Spinal cord (tissue), 10 donors: ENCODE results near the gene NHLRC4. TPM values are rescaled to one million over a fixed set of nuclear protein-coding genes. Genes with fewer than 3 reads are reported as not detected.
A peak's percentile ranks its signal among the peaks of the same experiment; 100 is the strongest.

Source experiments
- DNase-seq, 6 donors: peaks; one replicate each; pipeline versions ENCODE4 v3.0.0 to v3.0.0-alpha.2; 2013 to 2015; ENCODE audit warnings: low spot score in 6 of 6, low read depth in 4 of 6
- H3K27ac ChIP-seq: one replicate; pipeline ENCODE4 v1.5.1; 2013; ENCODE audit warnings: low read depth, low read length, control low read depth
- H3K27me3 ChIP-seq: one replicate; pipeline ENCODE4 v1.6.1; 2013; ENCODE audit warnings: low read length; ENCODE audit not compliant: control insufficient read depth, insufficient read depth
- H3K36me3 ChIP-seq: one replicate; pipeline ENCODE4 v1.6.1; 2013; ENCODE audit warnings: low read length; ENCODE audit not compliant: control insufficient read depth, insufficient read depth
- H3K4me1 ChIP-seq: one replicate; pipeline ENCODE4 v1.6.1; 2013; ENCODE audit warnings: low read length; ENCODE audit not compliant: control insufficient read depth, insufficient read depth
- H3K4me3 ChIP-seq: one replicate; pipeline ENCODE4 v1.5.1; 2013; ENCODE audit warnings: low read depth, low read length, control low read depth
- H3K9me3 ChIP-seq: one replicate; pipeline ENCODE4 v1.6.1; 2013; ENCODE audit warnings: low read length; ENCODE audit not compliant: control insufficient read depth, insufficient read depth
- WGBS: methylation state at CpG from one replicate; pipeline ENCODE4 v1.1.5; 2013; ENCODE audit warnings: missing lambda C conversion rate; ENCODE audit not compliant: insufficient coverage; 5-methylcytosine and 5-hydroxymethylcytosine counted together
- polyA plus RNA-seq, 2 donors: library from polyadenylated mRNA; unstranded; fragments of 120-200 nt; gene quantifications; one replicate each; pipeline ENCODE4 v1.2.1, GENCODE V29; 2013; ENCODE audit not compliant: insufficient read length in 2 of 2
- total RNA-seq, 2 donors: library from RNA; depleted of rRNA in 1 of 2; stranded (reverse); fragments of 120-200 nt in 1 of 2; fragments of >200 nt in 1 of 2; gene quantifications; one replicate each; pipeline versions ENCODE4 v1.2.3 to v1.2.4, GENCODE V29; 2013 to 2014
- donor health status: healthy.

The NHLRC4 gene
- total and polyA plus RNA-seq, 4 donors = 0.73 to 3.5 (median 1.1) TPM

DNA sequence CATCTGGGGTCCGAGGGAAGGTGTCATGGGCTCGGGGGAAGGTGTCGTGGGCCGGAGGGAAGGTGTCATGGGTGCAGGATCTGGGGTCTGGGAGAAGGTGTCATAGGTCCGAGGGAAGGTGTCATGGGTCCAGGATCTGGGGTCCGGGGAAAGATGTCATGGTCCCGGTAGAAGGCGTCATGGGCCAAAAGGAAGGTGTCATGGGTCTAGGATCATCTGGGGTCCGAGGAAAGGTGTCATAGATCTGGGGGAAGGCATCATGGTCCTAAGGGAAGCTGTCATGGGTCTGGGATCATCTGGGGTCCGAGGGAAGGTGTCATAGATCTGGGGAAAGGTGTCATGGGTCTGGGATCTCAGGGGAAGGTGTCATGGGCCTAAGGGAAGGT is 24.0 kb downstream of the NHLRC4 start:
- Histone ChIP-seq H3K4me3 (peak overlapping the region; percentile 82), H3K9me3 (no peaks in the 10 kb centered on the region), H3K36me3 (peaks cover 40% of the 10 kb centered on the region), H3K4me1 (peaks cover 69% of the 10 kb centered on the region), H3K27ac (no peak overlapping the region), H3K27me3 (no peaks in the 10 kb centered on the region)
- no peak for DNase-seq
- 73% methylated on average over 10 of the region's 10 CpGs for WGBS

DNA sequence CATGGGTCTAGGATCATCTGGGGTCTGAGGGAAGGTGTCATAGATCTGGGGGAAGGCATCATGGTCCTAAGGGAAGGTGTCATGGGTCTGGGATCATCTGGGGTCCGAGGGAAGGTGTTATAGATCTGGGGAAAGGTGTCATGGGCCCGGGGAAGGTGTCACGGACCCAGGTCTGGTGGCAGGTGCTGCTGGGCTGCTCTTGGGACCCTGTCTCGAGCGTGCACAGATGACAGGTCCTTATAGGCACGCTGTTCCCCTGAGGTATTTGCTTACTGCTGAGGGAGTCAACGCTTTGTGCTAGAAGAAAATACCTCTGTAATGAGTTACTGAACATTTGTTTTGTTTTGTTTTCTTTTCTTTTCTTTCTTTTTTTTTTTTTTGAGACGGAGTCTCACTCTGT is 24.4 kb downstream of the NHLRC4 start:
- Histone ChIP-seq H3K4me1 (peaks cover 65% of the 10 kb centered on the region), H3K27ac (no peak overlapping the region), H3K9me3 (no peaks in the 10 kb centered on the region), H3K4me3 (peak overlapping the region; percentile 82), H3K36me3 (peaks cover 43% of the 10 kb centered on the region), H3K27me3 (no peaks in the 10 kb centered on the region)
- no peak for DNase-seq
- WGBS = 75% methylated on average over 5 of the region's 8 CpGs

DNA sequence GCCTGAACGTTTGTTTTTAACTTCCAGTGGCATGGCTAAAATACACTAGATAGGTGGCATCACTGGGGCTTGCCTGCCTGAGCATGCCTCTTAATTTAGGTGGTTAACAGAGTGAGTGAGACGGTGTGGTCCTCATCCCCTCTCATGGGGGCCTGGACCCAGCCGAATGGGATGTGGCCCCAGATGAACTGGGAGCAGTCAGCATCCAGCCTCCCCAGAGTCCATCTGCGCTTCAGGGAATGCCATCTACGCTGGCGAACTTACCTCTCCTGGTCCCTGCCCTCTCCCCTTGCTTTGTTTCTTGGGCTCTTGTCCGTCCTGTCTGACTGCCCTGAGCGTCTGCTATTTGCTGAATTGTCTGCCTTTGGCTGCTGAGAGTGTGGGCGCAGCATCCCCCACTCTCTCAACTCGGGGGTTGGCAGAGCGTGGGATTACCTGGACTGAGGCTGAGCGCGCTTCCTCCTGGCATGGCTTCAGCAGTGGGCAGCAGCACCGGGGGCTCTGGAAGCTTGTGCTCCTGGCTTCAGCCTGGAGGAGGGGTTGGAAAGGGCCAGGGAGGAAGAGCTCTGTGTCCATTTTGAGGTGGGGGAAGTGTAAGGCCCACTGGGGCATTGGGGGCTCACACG is 25.2 kb downstream of the NHLRC4 start:
- H3K36me3 ChIP-seq = peaks cover 48% of the 10 kb centered on the region
- no peak for DNase-seq
- H3K4me1 ChIP-seq = peaks cover 57% of the 10 kb centered on the region
- no peaks in the 10 kb centered on the region for H3K9me3 ChIP-seq
- H3K27ac ChIP-seq = no peak overlapping the region
- H3K4me3 ChIP-seq = no peak overlapping the region
- H3K27me3 ChIP-seq = no peaks in the 10 kb centered on the region
- 88% methylated on average over 14 of the region's 15 CpGs for WGBS

DNA sequence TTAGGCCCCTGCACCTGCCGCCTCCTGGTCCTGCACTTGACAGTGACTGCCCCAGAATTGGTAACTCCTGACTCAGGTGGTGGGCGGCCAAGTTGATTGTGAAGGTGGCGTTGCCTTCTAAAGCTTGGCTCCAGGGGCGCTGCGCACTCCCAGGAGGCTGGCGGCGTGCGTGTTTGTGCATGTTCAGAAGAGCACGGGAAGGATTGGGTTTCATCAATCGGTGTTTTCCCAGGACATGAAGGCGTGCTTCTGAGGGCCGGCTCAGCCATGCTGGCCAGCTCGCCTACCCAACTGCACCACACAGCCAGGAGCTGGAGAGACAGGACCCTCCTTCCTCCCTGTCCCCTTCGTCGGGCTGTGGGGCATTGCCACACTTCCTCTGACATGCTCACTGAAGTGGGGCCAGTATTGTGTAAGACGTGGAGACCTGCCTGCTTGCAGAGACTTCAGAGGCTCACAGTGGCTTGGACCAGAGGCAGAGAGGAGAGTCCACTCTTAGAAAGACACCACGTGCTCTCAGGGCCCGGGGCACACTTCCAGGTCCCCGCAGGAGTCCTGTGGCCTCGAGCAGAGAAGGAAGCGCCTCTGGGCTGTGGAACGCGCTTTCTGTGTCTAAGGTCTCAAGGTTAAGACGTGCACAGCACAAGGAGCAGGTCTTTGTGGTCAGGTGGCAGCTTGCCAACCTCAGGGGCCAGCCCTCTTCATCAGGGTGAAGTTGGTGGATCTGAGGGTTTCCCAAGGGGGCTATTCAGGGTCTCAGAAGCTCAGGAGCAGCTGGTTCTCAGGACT is 25.9 kb downstream of the NHLRC4 start:
- peaks cover 50% of the 10 kb centered on the region for H3K4me1 ChIP-seq
- no peak overlapping the region for H3K4me3 ChIP-seq
- H3K36me3 ChIP-seq = peaks cover 49% of the 10 kb centered on the region
- no peak overlapping the region for H3K27ac ChIP-seq
- 63% methylated on average over 20 of the region's 24 CpGs for WGBS
- H3K27me3 ChIP-seq = no peaks in the 10 kb centered on the region
- no peaks in the 10 kb centered on the region for H3K9me3 ChIP-seq
- peak in 1 of 6 donors; percentile 69 for DNase-seq

DNA sequence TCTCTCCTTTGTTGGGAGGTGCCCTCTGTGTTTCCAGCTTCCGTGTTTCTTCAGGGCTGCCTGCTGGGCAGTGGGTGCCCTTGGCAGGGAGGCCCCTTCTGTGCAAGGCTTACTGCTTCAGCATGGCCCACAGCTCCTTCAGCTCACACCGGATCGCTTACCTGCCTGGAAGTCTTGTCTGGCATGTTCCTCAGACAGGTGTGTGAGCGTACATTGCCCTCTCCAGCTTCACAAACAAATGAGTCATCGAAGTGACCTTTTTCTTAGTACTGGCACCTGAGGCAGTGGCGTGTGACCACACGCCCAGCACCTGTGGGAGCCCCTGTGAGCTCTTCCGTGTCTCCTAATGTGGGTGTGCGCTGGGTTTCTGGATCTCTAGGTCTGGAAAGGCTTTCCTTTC is 26.6 kb downstream of the NHLRC4 start:
- DNase-seq = no peak
- no peaks in the 10 kb centered on the region for H3K9me3 ChIP-seq
- no peak overlapping the region for H3K4me3 ChIP-seq
- H3K4me1 ChIP-seq = peaks cover 43% of the 10 kb centered on the region
- peaks cover 50% of the 10 kb centered on the region for H3K36me3 ChIP-seq
- no peak overlapping the region for H3K27ac ChIP-seq
- no peaks in the 10 kb centered on the region for H3K27me3 ChIP-seq
- 88% methylated on average over 9 of the region's 9 CpGs for WGBS

DNA sequence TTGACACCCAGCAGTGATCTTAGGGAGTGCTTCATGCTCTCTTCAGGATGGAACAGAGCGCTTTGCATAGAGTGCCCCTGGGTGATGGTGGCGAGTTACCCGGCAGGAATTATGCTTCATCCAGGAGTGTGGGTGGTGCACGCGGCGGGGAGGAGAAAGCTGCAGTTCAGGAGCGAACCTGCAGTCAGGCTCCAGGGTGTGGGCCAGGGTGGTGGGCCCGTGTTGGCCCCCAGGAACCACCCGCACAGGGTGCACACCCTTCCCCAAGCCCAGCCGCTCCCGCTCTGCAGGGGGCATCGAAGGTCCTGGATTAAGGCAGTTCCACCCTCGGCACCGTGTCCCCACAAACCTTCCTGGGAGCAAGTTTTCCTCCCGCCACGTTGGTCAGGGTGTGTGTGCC is 27.0 kb downstream of the NHLRC4 start:
- Histone ChIP-seq H3K36me3 (peaks cover 54% of the 10 kb centered on the region), H3K4me3 (no peak overlapping the region), H3K9me3 (no peaks in the 10 kb centered on the region), H3K27me3 (no peaks in the 10 kb centered on the region), H3K4me1 (peaks cover 40% of the 10 kb centered on the region), H3K27ac (no peak overlapping the region)
- 92% methylated on average over 16 of the region's 16 CpGs for WGBS
- DNase-seq = no peak

DNA sequence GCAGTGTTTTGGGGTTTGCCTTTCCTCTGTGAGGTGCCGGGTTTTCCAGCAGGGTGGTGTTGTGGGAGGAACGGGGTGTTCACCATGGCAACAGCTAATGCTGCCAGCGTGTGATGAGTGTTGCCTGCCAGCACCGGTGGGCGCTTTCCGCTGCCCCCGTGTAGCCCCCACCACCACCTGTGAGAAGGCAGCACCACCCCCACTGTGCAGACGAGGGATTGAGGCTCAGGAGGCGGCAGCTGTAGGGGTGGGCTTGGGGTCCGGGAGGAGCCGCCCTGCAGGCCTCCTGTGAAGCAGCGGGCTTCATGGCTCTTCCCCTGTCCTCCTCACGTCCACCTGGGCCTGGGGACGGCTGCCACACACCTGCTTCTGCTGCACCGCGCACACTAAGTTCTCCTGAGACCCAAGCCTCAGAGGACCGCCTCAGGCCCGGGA is 28.3 kb downstream of the NHLRC4 start:
- WGBS = 74% methylated on average over 7 of the region's 18 CpGs
- no peaks in the 10 kb centered on the region for H3K9me3 ChIP-seq
- peaks cover 64% of the 10 kb centered on the region for H3K36me3 ChIP-seq
- no peaks in the 10 kb centered on the region for H3K27me3 ChIP-seq
- H3K27ac ChIP-seq = no peak overlapping the region
- H3K4me1 ChIP-seq = peaks cover 40% of the 10 kb centered on the region
- DNase-seq = no peak
- no peak overlapping the region for H3K4me3 ChIP-seq

DNA sequence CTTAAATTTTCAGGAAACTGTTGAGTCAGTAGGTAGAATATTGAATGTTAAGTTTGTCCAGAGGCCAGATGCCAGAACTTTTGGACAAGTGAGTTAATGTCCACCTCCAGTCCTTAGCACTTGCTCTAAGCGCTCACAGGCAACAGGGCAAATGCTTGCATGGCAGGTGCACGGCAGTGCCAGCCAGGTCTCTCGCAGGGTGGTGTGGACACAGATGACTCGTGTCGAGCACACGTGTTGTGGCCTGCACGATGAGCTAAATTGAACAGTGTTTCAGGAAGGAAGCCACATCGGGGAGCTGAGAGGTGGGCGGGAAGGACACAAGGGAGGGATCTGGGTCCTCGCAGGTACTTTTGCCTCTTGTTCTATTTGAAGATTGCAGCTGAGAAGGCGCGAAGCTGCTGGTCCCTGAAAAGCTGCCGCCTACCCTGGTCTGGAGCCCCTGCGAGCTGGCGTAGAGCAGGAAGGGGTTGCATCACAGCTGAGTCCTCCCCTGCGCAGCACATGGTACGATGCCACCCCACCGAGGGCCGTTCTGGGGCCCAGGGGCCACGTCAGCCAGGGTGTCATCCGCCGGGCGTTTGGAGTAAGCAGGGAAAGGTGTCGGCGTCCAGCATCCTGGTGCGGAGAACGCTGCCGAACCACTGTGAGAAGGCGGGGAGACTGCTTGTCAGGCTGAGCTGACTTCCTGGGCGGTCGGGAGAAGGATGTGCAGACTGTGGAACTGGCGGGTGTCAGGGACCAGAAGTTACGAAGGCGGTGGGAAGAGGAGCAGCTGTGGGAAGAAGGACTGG is 29.3 kb downstream of the NHLRC4 start:
- Histone ChIP-seq H3K4me3 (no peak overlapping the region), H3K27ac (no peak overlapping the region), H3K4me1 (peaks cover 32% of the 10 kb centered on the region), H3K36me3 (peaks cover 72% of the 10 kb centered on the region), H3K27me3 (no peaks in the 10 kb centered on the region), H3K9me3 (no peaks in the 10 kb centered on the region)
- no peak for DNase-seq
- 95% methylated on average over 34 of the region's 34 CpGs for WGBS

DNA sequence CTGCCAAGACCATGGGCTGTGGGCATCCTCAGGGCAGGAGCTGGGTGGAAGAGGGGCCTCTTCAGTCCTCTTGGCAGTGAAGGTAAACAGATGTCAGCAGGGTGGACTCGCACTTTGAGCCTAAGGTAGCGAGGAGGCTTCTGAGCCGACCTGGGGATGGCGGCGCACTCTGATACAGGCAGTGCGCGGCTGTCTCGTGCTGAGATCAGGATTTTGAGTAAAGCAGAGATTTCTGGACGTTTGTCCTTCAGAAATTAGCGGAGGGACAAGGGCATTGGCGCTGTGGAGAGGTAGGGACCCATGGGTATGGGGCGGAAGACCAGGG is 29.9 kb downstream of the NHLRC4 start:
- no peaks in the 10 kb centered on the region for H3K9me3 ChIP-seq
- H3K27ac ChIP-seq = no peak overlapping the region
- WGBS = 96% methylated on average over 11 of the region's 12 CpGs
- H3K4me3 ChIP-seq = no peak overlapping the region
- no peaks in the 10 kb centered on the region for H3K27me3 ChIP-seq
- H3K4me1 ChIP-seq = peaks cover 27% of the 10 kb centered on the region
- peaks cover 77% of the 10 kb centered on the region for H3K36me3 ChIP-seq
- no peak for DNase-seq
